PC-3 (cell line): Measurements from ENCODE around the gene DENND5B. TPM values are rescaled to one million over a fixed set of nuclear protein-coding genes. Genes with fewer than 3 reads are reported as not detected.
"Not testable (repeated sequence)": the region's sequence is repeated elsewhere in the genome, so short reads cannot be mapped to it uniquely, and the experiment has no call there.

Experiments
- ATAC-seq: fragments of 200-7000 bp; cut with Tn5 transposase; 2 replicates; pipeline ENCODE4 v1.9.1; 2020; ENCODE audit warnings: mild to moderate bottlenecking, moderate library complexity
- BruUV-seq: library from RNA; stranded (reverse); fragments of 400-500 nt; replicated peaks from 2 replicates; lab custom pipeline; 2021; lab: Mats Ljungman, UMichigan
- CTCF ChIA-PET: fragments of 300-600 bp; sonication (Branson Sonifier 250); formaldehyde crosslinking; loops from one replicate; lab custom pipeline; 2022; ENCODE audit warnings: antibody characterized with exemption; lab: Charles Lee
- POLR2A ChIA-PET: fragments of 300-600 bp; sonication (Branson Sonifier 250); formaldehyde crosslinking; loops from one replicate; lab custom pipeline; 2022; ENCODE audit warnings: antibody characterized with exemption; ENCODE audit not compliant: unreplicated experiment; lab: Charles Lee
- DNase-seq: peaks from one replicate; pipeline ENCODE4 v3.0.0-alpha.2; 2015
- H2AFZ ChIP-seq: fragments of 300-600 bp; sonication (generic); 2 replicates; pipeline ENCODE4 v1.6.0; 2016; ENCODE audit warnings: antibody characterized with exemption, low read length
- H3F3A ChIP-seq: fragments of 300-600 bp; sonication (generic); one replicate; pipeline ENCODE4 v1.6.0; 2017; ENCODE audit warnings: antibody characterized with exemption, low read length, control low read depth, mild to moderate bottlenecking; ENCODE audit not compliant: unreplicated experiment
- H3K27ac ChIP-seq: fragments of 300-600 bp; sonication (generic); 2 replicates; pipeline ENCODE4 v1.5.1; 2016; ENCODE audit warnings: mild to moderate bottlenecking, low read length
- H3K27me3 ChIP-seq: fragments of 300-600 bp; sonication (generic); 2 replicates; pipeline ENCODE4 v1.6.1; 2016; ENCODE audit warnings: low read length, mixed read lengths
- H3K36me3 ChIP-seq: fragments of 300-600 bp; sonication (generic); 2 replicates; pipeline ENCODE4 v1.6.1; 2016; ENCODE audit warnings: low read depth, mixed run types, low read length, mixed read lengths
- H3K4me1 ChIP-seq: fragments of 300-600 bp; sonication (generic); 2 replicates; pipeline ENCODE4 v1.5.1; 2016; ENCODE audit warnings: low read length; ENCODE audit not compliant: insufficient read depth
- H3K4me2 ChIP-seq: fragments of 300-600 bp; sonication (generic); 2 replicates; pipeline ENCODE4 v1.6.0; 2016; ENCODE audit warnings: low read length
- H3K4me3 ChIP-seq: fragments of 300-600 bp; sonication (generic); 2 replicates; pipeline ENCODE4 v1.5.1; 2016; ENCODE audit warnings: mild to moderate bottlenecking, low read length, mixed read lengths
- H3K79me2 ChIP-seq: fragments of 300-600 bp; sonication (generic); 2 replicates; pipeline ENCODE4 v1.6.1; 2017; ENCODE audit warnings: low read length, mixed read lengths
- H3K9ac ChIP-seq: fragments of 300-600 bp; sonication (generic); 2 replicates; pipeline ENCODE4 v1.6.0; 2016; ENCODE audit warnings: mild to moderate bottlenecking, low read length
- H3K9me2 ChIP-seq: fragments of 300-600 bp; sonication (generic); replicated peaks from 2 replicates; pipeline ENCODE4 v1.6.1; 2016; ENCODE audit warnings: mixed run types, low read length, mixed read lengths
- H3K9me3 ChIP-seq: fragments of 300-600 bp; sonication (generic); 2 replicates; pipeline ENCODE4 v1.6.1; 2016; ENCODE audit warnings: low read length, mixed read lengths
- H4K20me1 ChIP-seq: fragments of 300-600 bp; sonication (generic); 2 replicates; pipeline ENCODE4 v1.6.1; 2016; ENCODE audit warnings: low read length, mixed read lengths
- CTCF ChIP-seq: fragments of 300-600 bp; sonication (generic); conservative IDR thresholded peaks from 2 replicates; pipeline ENCODE4 v1.5.1; 2017; ENCODE audit warnings: antibody characterized with exemption, low read depth, mild to moderate bottlenecking, low read length
- EZH2 ChIP-seq: fragments of 300-600 bp; sonication (generic); IDR thresholded peaks from one replicate; pipeline ENCODE4 v1.6.1; 2017; ENCODE audit warnings: antibody characterized with exemption, mild to moderate bottlenecking, low read length; ENCODE audit not compliant: unreplicated experiment
- EZH2phosphoT487 ChIP-seq: fragments of 300-600 bp; sonication (generic); IDR thresholded peaks from 2 replicates; pipeline ENCODE4 v1.6.1; 2018; ENCODE audit warnings: mild to moderate bottlenecking, antibody characterized with exemption, low read length, borderline replicate concordance
- intact Hi-C: fragments of 100-400 bp; cut with micrococcal nuclease; formaldehyde crosslinking; loops from 2 replicates; pipeline ENCODE4 v1.9.0; 2023
- total RNA-seq: library from RNA; depleted of rRNA; stranded (reverse); fragments of >200 nt; gene quantifications from 2 replicates; pipeline ENCODE4 v1.2.3, GENCODE V29; 2014

Gene DENND5B
- total RNA-seq, 1 experiment from 2014 or later = 4.2 TPM

GRCh38 chr12:31572900-31573600 is 17.9 kb downstream of the DENND5B start:
- ATAC-seq (no peak), DNase-seq (no peak)
- intact Hi-C loops = no loop called here
- H3K9me3 ChIP-seq = no peaks in the 10 kb centered on the region
- ChIA-PET POLR2A (interaction anchor here (0.7 kb wide), 1 partner anchor 61 kb away, joined by 3 read pairs; no protein-coding TSS in a partner anchor), CTCF (no interaction called here)
- no peaks in the 10 kb centered on the region for H3K27me3 ChIP-seq
- H4K20me1 ChIP-seq = no peaks in the 10 kb centered on the region
- no peak overlapping the region for H3K27ac ChIP-seq
- no peak for TF ChIP-seq CTCF
- no peak for TF ChIP-seq EZH2phosphoT487
- TF ChIP-seq EZH2 = no peak
- H3K4me1 ChIP-seq = no peaks in the 10 kb centered on the region
- no peak overlapping the region for H3K4me3 ChIP-seq
- H3K9me2 ChIP-seq = no peaks in the 10 kb centered on the region
- BruUV-seq = no TSS peak
- H3K36me3 ChIP-seq = no peaks in the 10 kb centered on the region
- no peak overlapping the region for H2AFZ ChIP-seq
- no peak overlapping the region for H3K4me2 ChIP-seq
- no peaks in the 10 kb centered on the region for H3K79me2 ChIP-seq
- H3F3A ChIP-seq = no peaks in the 10 kb centered on the region
- no peak overlapping the region for H3K9ac ChIP-seq

- ATAC-seq (no peak), DNase-seq (no peak)
- no peaks in the 10 kb centered on the region for H3K9me3 ChIP-seq
- ChIA-PET CTCF (no interaction called here), POLR2A (no interaction called here)
- no peaks in the 10 kb centered on the region for H3K36me3 ChIP-seq
- no peaks in the 10 kb centered on the region for H3K79me2 ChIP-seq
- H4K20me1 ChIP-seq = no peaks in the 10 kb centered on the region
- H3K9me2 ChIP-seq = no peaks in the 10 kb centered on the region
- no peaks in the 10 kb centered on the region for H3F3A ChIP-seq
- H3K4me3 ChIP-seq = no peak overlapping the region
- no peak for TF ChIP-seq EZH2
- no peak overlapping the region for H2AFZ ChIP-seq
- intact Hi-C loops = no loop called here
- H3K9ac ChIP-seq = no peak overlapping the region
- BruUV-seq = no TSS peak
- H3K4me1 ChIP-seq = no peaks in the 10 kb centered on the region
- H3K27ac ChIP-seq = no peak overlapping the region
- H3K27me3 ChIP-seq = no peaks in the 10 kb centered on the region
- no peak overlapping the region for H3K4me2 ChIP-seq
Observed at GRCh38 chr12:31570880-31571279, 20.1 kb downstream of the DENND5B start.

- H3K4me1 ChIP-seq, H3K36me3 ChIP-seq, ATAC-seq, H3K9me3 ChIP-seq, H3K79me2 ChIP-seq, H4K20me1 ChIP-seq, intact Hi-C loops, H3K4me2 ChIP-seq, H3F3A ChIP-seq, CTCF ChIA-PET, H3K27me3 ChIP-seq, H2AFZ ChIP-seq, H3K27ac ChIP-seq, H3K9ac ChIP-seq, DNase-seq, H3K4me3 ChIP-seq, H3K9me2 ChIP-seq, BruUV-seq: not testable (repeated sequence)
- POLR2A ChIA-PET = interaction anchor here (0.5 kb wide), 1 partner anchor 11 kb away, joined by 3 read pairs; no protein-coding TSS in a partner anchor
Observed at GRCh38 chr12:31569517-31569916, 21.4 kb downstream of the DENND5B start.
